ENCODE data around the gene GTPBP3. TPM values are rescaled to one million over a fixed set of nuclear protein-coding genes. Genes with fewer than 3 reads are reported as not detected.

Gene GTPBP3
- total RNA-seq, 1 experiment from 2014 or later, result 35.3 TPM

DNA sequence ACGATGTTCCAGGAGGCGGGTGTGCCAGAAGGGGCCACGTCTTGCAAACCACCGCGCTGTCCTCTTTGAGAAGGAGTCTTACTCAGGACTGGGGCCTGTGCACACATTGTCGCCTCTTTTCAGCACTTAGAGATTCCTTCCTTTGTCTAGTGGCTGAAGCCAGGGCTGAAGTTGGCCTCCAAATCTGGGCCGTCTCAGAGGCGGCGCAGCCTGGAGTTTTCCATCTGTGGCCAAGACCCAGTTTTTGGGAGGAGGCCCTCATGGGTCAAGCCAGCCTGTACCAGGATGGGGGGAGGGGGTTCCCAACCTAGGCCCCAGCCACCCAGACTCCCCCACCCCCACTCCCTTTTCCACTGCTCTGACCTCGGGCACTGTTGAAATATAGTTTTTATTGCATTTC lies 14.5 kb upstream of the GTPBP3 start:
- DNase-seq (ENCODE audit: low read depth, low spot score), result no peak
- Histone ChIP-seq H3K4me3 (ENCODE audit: low read depth in 2 of 2, low read length in 2 of 2) (no peak overlapping the region), H3K36me3 (ENCODE audit: control insufficient read depth, insufficient read depth, low read length) (no peaks in the 10 kb centered on the region), H3K9me3 (ENCODE audit: control insufficient read depth, insufficient read depth, low read depth, low read length) (no peaks in the 10 kb centered on the region), H3K27ac (ENCODE audit: low read length) (no peak overlapping the region), H3K27me3 (ENCODE audit: control insufficient read depth, insufficient read depth, low read length) (no peaks in the 10 kb centered on the region), H3K4me1 (ENCODE audit: control insufficient read depth, insufficient read depth, low read length) (no peaks in the 10 kb centered on the region)
- ChIA-PET CTCF (no interaction called here), POLR2A (no interaction called here)
- TF ChIP-seq POLR2AphosphoS5 (IDR thresholded peaks at IDR 0.05; ENCODE audit: low read depth, low read length) (no peak), REST (IDR thresholded peaks at IDR 0.05; ENCODE audit: insufficient read depth in 1 of 2, low read depth in 2 of 2, low read length in 1 of 2) (no peak), SIN3A (IDR thresholded peaks at IDR 0.05; ENCODE audit: borderline replicate concordance, insufficient read depth, low read depth, low read length) (no peak), TCF7L2 (IDR thresholded peaks at IDR 0.05; ENCODE audit: low read depth, low read length) (no peak)
- TF ChIP-seq, protein P1, sequence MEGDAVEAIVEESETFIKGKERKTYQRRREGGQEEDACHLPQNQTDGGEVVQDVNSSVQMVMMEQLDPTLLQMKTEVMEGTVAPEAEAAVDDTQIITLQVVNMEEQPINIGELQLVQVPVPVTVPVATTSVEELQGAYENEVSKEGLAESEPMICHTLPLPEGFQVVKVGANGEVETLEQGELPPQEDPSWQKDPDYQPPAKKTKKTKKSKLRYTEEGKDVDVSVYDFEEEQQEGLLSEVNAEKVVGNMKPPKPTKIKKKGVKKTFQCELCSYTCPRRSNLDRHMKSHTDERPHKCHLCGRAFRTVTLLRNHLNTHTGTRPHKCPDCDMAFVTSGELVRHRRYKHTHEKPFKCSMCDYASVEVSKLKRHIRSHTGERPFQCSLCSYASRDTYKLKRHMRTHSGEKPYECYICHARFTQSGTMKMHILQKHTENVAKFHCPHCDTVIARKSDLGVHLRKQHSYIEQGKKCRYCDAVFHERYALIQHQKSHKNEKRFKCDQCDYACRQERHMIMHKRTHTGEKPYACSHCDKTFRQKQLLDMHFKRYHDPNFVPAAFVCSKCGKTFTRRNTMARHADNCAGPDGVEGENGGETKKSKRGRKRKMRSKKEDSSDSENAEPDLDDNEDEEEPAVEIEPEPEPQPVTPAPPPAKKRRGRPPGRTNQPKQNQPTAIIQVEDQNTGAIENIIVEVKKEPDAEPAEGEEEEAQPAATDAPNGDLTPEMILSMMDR (IDR thresholded peaks at IDR 0.05), result no peak
- peak; percentile 22; the same call in 1 of the 2 replicates for ATAC-seq
- no TSS peak for BruUV-seq (replicated peaks)
- intact Hi-C loops (cut with micrococcal nuclease; ENCODE audit: unreplicated experiment), result no loop called here
- in situ Hi-C loops (cut with HindIII; ENCODE audit: low pct_unique_long_range_greater_than_20kb, low sequenced_read_pairs), result no loop called here

GRCh38 chr19:17323300-17323963 lies 13.9 kb upstream of the GTPBP3 start:
- no peak for TF ChIP-seq POLR2AphosphoS5 (IDR thresholded peaks at IDR 0.05; ENCODE audit: low read depth, low read length)
- TF ChIP-seq, protein P1 (IDR thresholded peaks at IDR 0.05), result no peak
- no peak for TF ChIP-seq TCF7L2 (IDR thresholded peaks at IDR 0.05; ENCODE audit: low read depth, low read length)
- TF ChIP-seq REST (IDR thresholded peaks at IDR 0.05; ENCODE audit: insufficient read depth in 1 of 2, low read depth in 2 of 2, low read length in 1 of 2), result no peak
- no peak for TF ChIP-seq SIN3A (IDR thresholded peaks at IDR 0.05; ENCODE audit: borderline replicate concordance, insufficient read depth, low read depth, low read length)
- H3K9me3 ChIP-seq (ENCODE audit: control insufficient read depth, insufficient read depth, low read depth, low read length), result no peaks in the 10 kb centered on the region
- H3K36me3 ChIP-seq (ENCODE audit: control insufficient read depth, insufficient read depth, low read length), result no peaks in the 10 kb centered on the region; the same call in 1 of the 2 replicates
- intact Hi-C loops (cut with micrococcal nuclease; ENCODE audit: unreplicated experiment), result no loop called here
- ATAC-seq (no peak), DNase-seq (ENCODE audit: low read depth, low spot score) (no peak)
- BruUV-seq (replicated peaks), result no TSS peak
- ChIA-PET CTCF (no interaction called here), POLR2A (no interaction called here)
- no peak overlapping the region for H3K4me3 ChIP-seq (ENCODE audit: low read depth in 2 of 2, low read length in 2 of 2)
- H3K27ac ChIP-seq (ENCODE audit: low read length), result no peak overlapping the region
- in situ Hi-C loops (cut with HindIII; ENCODE audit: low pct_unique_long_range_greater_than_20kb, low sequenced_read_pairs), result no loop called here
- H3K4me1 ChIP-seq (ENCODE audit: control insufficient read depth, insufficient read depth, low read length), result no peaks in the 10 kb centered on the region
- H3K27me3 ChIP-seq (ENCODE audit: control insufficient read depth, insufficient read depth, low read length), result no peaks in the 10 kb centered on the region

Data from Panc1 (cell line).